Fibroblast of peridontal ligament (primary cell): Measurements from ENCODE around the gene HMGCR.
A peak's percentile ranks its signal among the peaks of the same experiment; 100 is the strongest.

ENCODE experiments used
- DNase-seq: peaks from one replicate; pipeline ENCODE4 v3.0.0-alpha.2; 2010; ENCODE audit errors: extremely low read depth

The HMGCR gene

DNA sequence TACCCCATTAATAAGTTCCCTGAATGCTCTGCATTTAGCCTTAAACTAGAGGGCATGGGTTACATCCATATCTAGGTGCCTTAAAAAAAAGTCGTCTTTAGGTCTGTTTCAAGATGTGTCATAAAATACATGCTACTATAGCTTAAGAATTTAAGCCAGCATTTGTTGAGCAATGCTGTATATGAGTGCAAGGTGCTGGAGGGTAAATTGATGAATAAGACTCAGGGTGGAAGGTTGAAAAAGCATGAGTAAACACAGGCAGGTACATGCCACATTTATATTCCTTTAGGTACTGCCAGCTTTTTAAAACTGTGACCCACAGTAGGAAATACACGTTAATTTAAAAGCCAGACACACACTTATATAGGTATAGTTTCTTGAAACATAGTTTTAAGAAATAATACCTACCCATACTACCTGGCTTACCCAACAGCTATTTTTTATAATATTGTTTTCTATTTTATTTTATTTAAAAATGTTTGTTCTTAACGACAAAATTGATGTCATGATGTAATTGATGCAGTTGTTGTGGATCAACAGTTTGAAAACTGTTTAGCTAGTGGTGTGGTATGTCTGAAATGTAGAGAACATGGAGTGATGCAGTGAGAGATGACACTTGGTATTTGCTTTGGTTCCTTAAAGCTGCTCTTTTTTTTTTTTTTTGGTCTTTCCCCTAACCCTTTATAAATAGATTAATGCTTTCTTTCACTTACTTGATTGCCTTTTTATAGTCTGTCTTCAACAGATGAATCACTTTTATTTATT is 3.9 kb downstream of the HMGCR start:
- no peak for DNase-seq

DNA sequence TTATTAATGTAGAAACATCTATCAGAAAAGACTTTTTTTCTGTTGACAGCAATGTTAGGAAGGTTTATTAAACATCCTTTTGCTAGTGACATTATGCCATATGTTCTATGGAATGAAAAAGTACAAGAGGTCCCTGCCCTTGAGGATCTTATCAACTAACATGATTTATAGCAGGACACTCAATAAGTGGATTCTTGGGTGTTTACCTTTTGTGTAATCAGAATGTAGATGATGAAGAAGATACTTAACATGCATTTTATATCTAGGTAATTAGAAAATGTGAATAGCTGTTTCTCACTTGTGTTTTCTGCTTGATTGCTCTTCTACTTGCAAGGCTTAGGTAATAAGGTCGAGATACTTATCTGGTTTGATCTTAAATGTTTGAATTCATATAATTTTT is 4.9 kb downstream of the HMGCR start:
- DNase-seq = no peak

DNA sequence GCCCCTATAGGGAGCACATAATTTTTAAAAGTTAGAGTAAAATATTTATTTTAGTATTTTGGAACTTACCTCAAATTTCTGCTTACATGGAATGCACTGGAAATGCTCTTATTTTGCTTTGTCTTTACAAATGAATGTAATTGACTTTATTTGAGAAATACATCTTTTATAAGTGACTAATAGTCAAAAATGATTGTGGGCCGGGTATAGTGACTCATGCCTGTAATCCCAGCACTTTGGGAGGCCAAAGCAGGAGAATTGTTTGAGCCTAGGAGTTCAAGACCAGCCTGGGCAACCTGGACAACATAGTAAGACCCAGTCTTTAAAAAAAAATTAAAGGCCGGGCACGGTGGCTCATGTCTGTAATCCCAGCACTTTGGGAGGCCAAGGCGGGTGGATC is 5.8 kb downstream of the HMGCR start:
- DNase-seq = no peak

DNA sequence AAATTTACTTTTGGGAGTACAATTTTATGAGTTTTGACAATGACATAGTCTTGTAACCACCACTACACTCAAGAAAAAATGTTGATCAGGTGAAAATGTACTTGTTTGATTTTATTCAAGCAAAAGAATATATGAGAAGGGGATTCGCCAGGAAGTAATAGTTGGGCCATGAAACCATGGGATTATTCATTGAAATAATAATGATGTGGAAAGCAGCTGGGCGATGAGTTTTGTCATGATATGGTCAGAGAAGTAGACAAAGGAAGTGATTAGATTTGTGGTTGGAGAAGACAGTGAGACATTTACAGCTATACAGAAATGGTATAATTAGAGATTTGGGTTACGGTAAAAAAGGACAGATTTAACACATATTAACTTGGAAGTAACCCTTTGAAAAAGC is 11.2 kb downstream of the HMGCR start:
- no peak for DNase-seq

DNA sequence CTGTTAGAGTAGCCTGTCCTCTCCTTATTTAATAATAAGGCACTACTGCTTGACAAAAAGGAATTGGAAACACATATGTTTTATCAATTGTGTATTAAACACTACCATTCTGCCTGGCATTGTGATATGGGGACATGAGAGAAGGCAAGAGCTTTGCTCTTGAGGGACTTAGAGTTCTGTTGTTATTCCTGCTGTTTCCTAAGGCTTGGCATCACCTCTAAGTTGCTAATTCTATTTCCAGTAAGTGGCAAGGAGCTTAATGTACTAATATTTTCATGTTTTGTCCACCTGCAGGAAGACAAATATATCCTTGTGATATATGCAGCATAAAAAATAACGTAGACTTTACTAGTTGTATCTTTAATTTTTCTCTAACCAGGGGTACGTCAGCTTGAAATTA is 12.6 kb downstream of the HMGCR start:
- no peak for DNase-seq

DNA sequence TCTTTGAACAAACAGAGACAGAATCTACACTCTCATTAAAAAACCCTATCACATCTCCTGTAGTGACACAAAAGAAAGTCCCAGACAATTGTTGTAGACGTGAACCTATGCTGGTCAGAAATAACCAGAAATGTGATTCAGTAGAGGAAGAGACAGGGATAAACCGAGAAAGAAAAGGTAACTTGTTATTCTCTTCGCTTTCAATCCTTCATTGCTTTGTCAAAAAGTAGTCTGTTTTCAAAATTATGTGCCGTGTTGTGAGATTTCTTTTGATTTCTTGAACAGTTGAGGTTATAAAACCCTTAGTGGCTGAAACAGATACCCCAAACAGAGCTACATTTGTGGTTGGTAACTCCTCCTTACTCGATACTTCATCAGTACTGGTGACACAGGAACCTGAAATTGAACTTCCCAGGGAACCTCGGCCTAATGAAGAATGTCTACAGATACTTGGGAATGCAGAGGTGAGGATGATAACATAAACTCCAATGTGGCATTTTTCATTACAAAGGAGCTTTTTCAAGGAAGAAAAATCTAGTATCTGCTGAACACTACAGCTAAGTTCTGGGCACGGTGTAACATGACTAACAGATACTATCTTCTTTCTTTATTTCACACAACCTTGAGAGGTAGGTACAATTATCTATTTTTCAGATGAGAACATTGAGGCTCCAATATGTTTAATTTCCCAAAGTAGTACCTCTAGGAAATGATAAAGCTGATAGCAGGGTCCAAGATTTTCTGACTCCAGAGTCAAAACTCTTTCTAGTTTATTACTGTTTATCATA is 14.3 kb downstream of the HMGCR start:
- DNase-seq = no peak

DNA sequence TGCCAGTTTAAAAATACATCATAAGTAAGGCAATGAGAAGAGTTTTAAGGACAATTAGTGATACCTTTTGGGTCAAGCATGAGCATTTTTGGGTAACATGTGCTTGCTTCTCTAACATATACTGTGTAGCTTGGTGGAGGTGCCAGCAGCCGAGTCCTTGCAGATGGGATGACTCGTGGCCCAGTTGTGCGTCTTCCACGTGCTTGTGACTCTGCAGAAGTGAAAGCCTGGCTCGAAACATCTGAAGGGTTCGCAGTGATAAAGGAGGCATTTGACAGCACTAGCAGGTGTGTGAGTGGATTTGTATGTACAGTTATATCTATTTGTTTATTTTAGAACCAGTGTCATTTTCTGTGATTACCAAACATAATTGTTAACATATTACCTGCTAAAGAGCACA is 18.2 kb downstream of the HMGCR start:
- no peak for DNase-seq

DNA sequence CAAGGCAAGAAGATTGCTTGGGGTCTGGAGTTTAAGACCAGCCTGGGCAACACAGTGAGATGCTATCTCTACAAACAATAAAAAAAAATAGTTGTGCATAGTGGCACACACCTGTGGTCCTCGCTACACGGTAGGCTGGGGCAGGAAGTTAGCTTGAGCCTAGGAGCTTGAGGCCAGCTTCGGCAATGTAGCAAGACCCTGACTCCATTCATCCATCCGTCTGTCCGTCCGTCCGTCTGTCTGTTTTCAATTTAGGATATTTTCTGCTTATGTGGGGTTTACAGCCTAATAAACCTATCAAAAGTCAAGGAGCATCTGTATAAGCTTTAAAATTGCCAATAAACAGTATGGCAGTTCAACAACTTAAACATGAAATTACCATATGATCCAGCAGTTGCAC is 19.7 kb downstream of the HMGCR start:
- DNase-seq = no peak

DNA sequence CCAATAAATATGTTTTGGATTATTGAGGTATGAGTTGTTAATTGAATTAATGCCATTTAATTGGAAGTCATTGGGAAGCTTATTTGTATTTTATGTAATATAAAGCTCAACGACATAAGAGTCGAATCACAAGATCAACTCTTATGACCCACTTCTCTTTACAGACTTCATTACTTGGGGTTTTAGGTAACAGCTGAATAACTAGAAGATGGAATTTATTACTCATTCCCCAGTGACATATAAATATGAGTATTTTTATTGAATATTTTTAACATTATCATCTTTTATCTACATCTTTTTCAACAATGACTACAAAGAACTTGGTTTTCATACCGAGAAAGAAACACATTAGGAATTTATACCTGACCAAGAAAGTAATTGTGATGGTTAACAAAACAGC is 21.1 kb downstream of the HMGCR start:
- no peak for DNase-seq

DNA sequence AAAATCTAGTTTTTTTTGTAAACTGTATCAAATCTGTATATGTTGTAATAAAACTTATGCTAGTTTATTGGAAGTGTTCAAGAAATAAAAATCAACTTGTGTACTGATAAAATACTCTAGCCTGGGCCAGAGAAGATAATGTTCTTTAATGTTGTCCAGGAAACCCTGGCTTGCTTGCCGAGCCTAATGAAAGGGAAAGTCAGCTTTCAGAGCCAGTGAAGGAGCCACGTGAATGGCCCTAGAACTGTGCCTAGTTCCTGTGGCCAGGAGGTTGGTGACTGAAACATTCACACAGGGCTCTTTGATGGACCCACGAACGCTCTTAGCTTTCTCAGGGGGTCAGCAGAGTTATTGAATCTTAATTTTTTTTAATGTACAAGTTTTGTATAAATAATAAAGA is 24.3 kb downstream of the HMGCR start:
- DNase-seq = no peak

DNA sequence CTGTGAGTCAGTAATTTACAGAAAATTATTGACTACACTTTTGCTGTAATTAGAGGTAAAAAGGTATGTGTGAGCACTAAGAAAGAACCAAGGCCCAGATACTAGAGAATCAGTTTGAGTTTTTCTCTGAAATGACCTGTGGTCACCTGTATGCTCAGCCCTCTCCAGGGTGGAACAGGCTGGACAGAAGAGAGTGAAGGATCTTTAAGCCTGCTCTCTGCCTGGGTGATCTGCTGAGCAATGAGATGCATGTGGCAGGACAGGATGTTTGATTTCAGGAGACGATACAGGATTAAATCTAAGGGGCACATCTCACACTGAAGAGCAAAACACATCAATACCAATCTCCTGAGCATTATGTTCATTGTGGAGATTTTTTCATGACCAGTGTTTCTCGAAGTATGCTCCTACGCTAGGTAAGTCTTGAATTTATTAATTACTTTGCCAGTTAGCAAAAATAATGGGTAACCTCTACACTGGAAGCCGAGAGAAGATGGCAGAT is 25.5 kb downstream of the HMGCR start:
- no peak for DNase-seq

DNA sequence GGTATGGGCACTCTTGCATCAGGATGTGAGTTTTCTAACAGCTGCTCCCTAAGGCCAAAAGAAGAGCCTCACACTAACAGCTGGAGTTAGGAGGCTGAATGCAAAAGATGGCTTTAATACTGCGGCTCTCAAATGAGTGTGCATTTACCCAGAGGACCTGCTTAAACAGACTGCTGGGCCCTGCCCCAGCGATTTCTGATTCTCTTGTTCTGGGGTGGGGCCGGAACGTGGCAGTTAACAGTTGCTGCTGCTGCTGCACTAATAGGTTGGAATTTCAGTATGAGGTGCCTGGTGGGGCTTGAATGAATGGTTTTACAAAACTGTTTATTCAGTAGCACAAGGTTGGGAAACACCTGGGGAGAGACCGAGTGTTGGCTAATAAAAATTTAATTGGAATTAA is 26.1 kb downstream of the HMGCR start:
- no peak for DNase-seq

DNA sequence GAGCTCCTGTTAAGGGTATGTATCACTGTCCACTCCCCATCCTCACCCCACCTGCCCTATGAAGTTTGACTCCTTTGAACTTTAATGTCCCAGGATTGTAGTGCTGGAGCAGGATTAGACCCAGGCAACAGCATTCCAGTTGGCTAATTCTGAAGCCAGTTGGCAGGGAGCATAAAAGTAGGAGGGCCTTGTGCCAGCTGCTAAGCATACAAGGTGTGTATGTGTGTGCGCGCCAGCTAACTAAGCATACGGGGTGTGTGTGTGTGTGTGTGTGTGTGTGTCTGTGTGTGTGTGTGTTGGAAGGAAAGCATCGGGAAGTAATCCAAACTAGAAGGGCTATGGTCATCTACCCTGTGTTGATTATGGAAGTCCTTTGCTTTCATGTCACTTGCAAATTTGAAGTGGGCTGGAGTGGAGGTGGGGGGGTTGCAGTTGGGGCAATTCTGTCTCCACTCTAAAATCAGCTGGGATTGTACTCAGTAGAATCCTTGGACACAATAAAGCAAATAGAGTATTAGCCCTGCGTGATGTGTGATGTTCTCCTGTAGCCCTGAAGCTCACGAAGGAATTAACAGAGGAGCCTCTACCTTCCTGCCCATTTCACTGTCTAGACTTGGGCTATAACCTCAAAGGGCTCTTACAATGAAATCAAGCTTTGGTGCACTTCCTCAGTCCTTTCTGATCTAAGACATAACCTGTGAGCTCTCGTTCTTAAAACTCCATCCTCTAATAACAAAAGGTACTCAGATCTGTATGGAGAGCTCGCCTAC is 26.9 kb downstream of the HMGCR start:
- no peak for DNase-seq

DNA sequence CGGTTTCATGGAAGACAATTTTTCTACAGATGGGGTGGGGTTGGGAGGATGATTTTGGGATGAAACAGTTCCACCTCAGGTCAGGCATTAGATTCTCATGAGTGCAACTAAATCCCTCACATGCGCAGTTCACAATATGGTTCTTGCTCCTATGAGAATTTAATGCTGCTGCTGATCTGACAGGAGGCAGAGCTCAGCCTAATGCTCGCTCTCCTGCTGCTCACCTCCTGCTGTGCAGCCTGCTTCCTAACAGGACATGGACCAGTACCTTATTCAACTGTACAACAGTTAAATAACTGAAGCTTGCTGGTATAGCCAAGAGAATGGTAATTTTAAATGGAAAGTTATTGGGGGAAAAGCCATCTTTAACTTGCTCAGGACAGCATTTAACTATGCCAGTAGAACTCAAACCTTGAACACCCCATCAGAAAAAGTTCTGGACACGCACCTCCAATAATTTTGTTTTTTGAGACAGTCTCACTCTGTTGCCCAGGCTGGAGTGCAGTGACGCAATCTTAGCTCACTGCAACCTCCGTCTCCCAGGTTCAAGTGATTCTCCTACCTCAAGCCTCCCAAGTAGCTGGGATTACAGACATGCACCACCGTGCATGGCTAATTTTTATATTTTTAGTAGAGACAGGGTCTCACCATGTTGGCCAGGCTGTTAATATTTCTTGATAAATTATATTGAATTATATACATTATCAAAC is 27.7 kb downstream of the HMGCR start:
- DNase-seq = no peak

DNA sequence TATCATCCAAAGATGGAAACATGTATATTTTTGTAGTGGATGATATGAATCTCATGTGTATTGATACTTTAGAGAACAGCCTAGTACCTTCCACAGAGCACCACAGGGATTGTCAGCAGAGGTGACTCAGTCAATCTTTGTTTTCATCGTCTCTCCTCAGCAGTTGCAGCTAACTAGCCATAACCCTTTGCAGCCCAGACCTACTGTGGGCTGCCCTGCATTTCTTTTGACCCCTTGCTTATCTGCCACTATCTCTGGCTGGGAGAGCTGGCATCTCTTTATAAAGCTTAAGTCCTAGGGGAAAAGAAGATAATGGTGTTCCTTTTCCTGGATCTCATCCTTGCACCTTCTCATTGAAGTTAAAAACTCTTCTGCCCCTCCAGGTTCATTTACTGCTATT is 28.7 kb downstream of the HMGCR start:
- DNase-seq = no peak

DNA sequence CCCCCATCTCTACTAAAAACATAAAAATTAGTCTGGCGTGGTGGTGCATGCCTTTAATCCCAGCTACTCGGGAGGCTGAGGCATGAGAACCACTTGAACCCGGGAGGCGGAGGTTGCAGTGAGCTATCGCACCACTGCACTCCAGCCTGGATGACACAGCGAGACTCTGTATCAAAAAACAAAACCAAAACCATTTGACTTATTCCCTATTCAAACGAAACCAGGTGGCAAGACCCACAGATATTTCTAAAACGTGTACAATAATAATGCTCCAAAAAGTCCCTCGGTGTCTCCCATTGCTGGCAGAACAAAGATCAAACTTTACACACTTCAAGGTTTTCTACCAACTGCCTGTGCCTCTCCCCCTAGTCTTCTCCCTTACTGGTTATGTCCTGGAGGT is 29.8 kb downstream of the HMGCR start:
- DNase-seq = no peak

DNA sequence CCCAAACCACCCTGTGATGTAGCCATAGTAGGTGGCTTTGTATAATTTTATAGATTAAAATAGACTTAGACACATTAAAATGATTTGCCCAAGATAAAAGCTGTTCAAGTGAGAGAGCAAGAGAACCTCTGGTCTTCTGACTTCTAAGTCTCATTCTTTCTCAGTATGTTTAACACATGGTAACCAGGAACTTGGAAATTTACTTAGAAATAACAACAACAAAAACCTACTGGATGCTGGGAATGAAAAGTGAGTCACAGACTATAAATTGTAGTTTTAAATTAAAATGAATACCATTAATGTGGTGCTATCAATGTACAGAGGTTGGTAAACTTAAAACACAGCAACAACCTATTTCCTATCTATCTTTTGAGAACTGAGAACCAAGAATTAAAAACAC is 30.4 kb downstream of the HMGCR start:
- DNase-seq = peak; percentile 49

DNA sequence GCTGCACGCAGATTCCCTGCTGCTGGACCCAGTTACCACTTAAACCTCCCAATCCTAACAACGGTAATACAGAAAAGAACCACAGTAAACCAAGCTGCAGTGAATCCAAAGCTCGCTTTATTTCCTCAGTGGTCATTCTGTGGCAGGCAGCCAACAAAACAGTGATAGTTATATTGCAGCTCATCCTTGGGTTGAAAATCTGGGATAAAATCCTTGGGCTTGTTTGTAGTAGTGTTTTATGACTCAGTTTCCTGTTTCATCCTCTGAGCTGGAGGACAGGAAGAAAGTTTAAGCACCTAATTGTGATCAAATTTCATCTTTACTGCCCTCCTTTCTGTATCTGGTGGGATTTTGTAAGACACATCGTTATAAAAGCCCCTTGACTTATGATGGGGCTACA is 31.4 kb downstream of the HMGCR start:
- peak; percentile 10 for DNase-seq

DNA sequence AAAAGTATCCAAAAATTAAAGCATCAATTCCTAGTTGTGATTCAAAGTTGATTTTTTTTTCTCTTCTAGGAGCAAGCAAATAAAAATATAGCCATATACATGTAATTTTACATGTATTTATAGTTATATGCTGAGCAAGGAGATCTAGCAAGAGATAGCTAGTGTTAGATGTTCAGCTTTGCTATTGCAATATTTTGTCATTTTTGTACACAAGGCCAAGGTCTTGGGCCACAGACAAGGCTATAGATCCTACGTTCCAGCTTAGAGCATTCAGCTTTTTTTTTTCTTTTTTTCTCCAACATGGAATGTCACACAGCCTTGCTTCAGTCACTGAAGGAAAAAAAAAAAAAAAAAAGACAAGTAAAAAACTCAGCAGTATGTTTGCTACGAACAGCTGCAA is 36.8 kb downstream of the HMGCR start:
- DNase-seq = no peak

DNA sequence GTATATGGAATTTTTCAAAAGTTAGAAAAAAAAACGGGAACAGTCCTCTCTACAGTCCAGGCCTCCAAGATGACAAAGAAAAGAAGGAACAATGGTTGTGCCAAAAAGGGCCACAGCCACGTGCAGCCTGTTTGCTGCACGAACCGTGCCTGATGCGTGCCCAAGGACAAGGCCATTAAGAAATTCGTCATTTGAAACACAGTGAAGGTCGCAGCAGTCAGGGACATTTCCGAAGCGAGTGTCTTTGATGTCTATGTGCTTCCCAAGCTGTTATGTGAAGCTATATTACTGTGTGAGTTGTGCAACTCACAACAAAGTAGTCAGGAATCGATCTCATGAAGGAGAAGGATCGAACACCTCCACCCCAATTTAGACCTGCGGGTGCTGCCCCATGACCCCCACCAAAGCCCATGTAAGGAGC is 37.4 kb downstream of the HMGCR start:
- DNase-seq = no peak

DNA sequence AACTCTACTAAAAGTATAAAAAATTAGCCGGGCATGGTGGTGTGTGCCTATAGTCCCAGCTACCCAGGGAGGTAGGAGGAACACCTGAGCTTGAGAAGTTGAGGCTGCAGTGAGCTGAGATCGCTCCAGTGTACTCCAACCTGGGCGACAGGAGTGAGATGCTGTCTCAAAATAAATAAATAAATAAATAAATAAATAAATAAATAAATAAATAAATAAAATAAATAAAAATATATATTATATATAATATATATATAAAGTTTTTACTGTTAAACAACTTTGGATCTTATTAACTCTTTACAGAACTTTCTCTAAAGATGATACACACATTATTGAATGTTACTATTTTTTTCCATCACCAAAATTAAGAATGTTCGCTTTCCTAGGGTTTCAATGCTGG is 38.4 kb downstream of the HMGCR start:
- no peak for DNase-seq

DNA sequence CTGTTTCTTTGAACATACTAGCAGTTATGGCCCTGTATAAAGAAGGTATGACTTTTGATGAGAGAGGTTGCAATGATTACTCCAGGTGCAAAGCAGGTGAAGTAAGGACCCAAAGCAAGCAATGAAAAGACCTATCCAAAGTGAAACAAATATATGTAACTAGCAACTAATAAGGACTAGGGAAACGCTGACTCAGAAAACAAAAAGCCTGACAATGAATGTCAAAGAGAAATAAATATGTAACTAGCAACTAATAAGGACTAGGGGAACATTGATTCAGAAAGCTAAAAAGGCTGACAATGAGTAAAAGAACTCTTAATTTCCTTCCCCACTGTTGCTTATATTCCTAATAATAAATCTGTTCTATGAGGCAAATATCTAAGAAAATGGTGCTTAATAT is 43.1 kb downstream of the HMGCR start:
- DNase-seq = no peak
